ENCODE measurements around the gene NXPH1.

The NXPH1 gene
- 0 to 0.18 (median 0) reads per million in 4 experiments for total RNA-seq

- no peak for DNase-seq
Measured at GRCh38 chr7:8433477-8434289, at the start of gene NXPH1. Gene NXPH1, plus strand, starts transcription at chr7:8433609.

DNA sequence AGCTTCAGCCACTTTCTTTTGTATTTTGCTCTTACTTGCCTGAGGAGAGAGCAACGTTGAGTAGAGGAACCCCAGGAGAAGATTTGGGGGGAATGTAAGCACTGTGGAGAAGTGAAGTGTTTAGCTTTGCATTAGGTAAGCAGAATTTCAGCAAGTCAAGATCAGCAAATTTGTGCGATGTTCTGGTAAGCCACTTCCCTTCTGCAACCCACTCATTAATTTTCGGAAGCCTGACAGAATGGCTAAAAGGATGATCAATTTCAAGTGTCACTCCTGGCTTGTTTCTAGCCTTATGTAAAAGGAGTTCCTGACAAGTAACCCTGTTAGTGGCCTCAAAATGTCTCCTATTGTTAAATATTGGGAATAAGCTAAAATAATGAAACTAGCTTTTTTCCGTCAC lies 48.5 kb upstream of the NXPH1 start:
- DNase-seq = no peak

DNA sequence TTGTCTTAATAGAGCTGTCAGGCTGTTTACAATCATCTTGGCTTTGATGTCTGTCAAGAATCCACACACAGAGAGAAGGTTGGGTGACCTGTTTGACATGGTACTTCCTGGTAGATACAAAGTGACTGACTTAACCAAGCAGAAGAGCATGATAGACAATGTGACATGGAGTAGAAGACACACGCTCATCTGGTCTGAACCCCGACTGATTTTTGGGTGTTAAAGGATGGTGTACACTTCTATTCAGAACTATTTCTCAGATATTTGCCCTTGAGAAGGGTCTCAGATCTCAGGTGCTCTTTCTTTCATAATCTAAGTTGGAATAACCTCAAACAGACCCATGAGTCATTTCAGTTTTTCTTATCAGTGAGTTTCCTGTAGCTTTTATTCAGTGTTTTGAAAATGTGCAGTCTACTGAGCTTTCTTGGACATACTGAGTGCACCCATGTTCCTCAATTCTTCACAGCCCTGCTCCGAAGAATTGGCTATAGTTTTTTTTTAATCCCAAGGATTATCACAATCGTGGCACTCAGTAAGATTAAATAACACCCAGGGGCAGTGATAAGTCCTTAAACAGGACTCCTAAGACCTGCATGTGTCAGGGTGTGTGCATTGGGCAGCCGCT lies 46.4 kb upstream of the NXPH1 start:
- DNase-seq = no peak

DNA sequence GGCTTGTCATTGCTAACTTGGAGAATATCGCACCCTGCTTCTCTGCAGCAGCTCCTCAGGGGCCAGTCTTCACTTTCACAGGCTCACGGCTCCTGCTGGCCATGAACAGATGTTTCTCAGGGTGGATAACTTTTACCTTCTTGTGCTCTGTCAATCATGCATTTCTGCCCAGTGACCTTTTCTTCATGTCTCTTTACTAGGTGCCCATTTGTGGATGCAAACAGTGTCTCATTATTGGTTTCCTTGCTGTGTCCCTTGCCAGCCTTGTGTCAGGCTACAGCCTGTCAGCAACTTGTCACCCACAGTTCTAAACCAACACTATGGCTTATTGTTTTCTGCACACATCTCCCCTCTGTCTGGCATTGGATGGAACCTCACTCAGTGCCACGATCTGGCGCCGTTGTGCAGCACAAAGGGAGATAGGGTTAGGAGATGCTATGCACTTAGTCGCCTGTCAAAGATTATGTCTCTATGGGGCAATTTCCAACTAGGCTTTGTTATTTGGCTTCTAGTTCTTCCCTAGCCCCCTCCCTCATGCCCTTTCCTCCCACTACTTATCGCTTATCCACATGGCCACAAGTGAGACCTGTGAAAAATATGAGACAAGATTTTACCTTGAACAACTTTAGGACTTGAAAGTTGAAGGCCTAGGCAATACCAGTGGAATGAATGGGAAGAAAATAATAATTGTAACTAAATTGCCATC lies 45.7 kb upstream of the NXPH1 start:
- no peak for DNase-seq

GRCh38 chr7:8388257-8388625 lies 45.2 kb upstream of the NXPH1 start:
- DNase-seq = no peak

DNA sequence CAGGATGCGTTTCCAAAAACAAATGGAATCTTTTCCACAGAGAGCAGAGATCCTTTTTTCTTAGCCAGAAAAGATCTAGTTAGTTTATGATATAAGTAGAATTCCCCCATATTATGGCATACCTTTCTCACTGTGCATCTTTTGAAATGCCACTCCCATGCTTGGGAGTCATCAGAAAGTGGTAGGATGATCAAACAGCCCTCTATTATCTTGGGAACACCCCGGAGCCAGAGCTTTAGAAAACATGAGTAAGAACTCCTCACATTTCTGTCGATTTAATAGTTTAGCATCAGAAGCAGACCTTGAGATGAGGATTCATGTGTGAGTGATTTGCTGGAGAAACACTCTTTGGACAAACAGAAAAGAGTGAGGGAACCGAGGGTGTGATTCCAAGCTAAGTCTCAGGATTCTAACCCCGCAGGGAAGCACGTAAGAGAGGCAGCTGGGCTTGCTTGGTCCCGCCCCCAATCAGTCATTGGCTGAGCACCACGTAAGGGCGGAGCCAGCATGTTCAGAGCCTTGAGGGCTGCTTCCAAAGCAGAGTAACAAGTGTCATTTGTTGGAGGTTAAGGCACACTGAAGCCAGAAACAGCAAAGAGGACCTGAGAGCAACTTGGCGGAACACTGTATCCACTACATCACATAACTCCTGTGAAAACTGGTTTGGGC lies 43.7 kb upstream of the NXPH1 start:
- DNase-seq = no peak

GRCh38 chr7:8390262-8390626 lies 43.2 kb upstream of the NXPH1 start:
- DNase-seq = no peak

DNA sequence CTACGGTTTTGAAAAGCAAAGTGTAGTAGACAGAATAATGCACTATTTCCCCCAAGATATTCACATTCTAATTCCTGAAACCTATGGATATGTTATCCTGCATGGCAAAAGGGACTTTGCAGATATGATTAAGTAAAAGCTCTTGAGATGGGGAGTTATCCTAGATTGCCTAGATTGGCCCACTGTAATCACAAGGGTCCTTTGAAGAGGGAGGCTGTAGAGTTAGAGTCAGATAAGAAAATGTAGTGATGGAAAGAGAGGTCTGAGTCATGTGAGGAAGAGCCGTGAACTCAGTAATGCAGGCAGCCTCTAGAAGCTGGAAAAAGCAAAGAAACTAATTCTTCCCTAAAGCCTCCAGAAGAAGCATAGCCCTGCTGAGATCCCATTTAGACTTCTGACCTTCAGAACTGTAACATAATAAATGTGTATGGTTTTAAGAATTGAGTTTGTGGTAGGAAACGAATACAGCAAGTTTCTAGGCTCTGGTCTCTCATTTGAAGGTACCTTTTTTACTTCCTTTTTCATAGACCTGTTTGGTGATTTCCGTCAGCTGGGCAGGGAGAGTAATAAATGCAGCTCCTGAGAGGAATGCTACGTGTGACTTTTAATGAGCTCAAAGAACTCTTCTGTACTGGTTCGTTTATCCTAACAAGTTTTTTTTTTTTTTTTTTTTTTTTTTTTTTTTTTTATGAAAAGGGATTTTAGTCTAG lies 41.9 kb upstream of the NXPH1 start:
- DNase-seq = no peak

DNA sequence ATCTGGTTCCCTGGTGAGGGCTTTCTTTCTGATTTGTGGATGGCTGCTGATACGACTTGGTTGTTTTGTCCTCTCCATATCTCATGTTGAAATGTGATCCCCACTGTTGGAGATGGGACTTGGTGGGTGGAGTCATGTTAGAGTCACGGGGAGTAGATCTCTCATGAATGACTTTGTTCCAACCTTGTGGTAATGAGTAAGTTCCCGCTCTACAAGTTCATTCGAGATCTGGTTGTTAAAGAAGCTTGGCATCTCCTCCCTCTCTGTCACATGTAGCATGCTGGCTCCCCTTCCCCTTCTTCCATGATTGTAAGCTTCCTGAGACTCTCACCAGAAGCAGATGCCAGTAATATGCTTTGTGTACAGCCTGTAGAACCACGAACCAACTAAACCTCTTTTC lies 37.1 kb upstream of the NXPH1 start:
- DNase-seq = no peak

DNA sequence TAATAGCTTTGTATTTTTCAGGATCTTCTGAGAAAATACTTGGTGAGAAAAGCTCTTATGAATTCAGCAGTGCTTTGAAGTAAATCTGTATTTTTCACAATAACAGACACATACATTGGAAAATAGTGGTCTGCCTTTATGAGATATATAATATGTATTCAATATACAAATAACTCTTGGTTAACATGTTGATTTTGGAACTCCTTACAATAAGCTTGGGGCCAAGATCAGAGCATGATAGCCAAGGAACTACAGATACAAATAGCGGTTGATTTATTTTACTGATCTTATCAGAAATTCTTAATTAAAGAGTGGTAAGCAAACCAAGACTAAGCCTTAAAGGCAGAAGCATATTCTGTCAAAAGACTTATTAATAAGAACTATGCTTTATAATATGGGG lies 24.5 kb upstream of the NXPH1 start:
- no peak for DNase-seq

- no peak for DNase-seq
Measured at GRCh38 chr7:8411103-8411502, 22.3 kb upstream of the NXPH1 start.

- DNase-seq = no peak
Measured at GRCh38 chr7:8413600-8413999, 19.8 kb upstream of the NXPH1 start.

DNA sequence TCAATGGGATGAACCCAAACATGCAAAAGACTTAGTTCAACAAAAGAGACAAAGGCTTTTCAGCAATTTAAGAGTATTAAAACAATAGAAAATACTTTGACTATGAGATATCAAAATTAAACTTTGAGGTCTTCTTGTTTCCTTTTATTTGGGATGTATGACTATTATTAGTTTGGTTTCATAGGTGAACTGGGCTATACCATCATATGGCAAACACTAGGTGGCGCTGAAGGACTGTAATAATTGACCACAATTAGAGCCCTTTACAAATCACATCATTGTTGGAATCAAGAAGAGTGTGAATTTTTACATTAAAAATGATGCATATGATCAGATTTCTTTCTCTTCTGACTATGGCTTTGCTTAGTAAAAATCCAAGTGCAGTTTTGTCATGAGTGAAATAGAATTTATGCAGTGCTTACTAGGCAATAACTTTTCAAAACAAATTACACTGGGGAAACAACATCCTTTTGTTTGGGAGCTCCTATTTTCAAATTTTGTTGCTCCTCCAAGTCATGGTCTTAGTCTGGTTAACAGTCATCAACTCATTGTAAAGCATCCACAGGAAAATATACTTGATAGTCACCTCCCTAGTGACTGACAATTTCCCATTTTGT lies 14.7 kb upstream of the NXPH1 start:
- peak; percentile 6 for DNase-seq

GRCh38 chr7:8422177-8422576 lies 11.2 kb upstream of the NXPH1 start:
- DNase-seq = no peak

DNA sequence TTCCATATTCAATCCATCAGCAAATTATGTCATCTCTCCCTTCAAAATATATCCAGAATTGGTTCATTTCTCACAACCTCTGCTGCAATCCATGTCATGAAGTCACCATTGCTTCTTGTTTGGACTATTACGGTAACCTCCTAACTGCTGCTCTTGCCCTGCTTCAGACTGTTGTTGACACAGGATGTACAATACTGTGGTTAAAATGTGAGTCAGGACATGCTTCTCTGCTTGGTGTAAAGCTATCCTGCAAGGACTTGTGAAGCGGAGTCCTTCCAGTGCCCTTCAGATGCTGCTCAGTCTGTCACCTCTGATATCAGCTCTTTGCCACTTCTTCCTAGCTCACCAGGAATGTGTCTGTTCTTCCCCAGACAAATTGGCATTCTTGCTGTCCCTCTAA lies 10.4 kb upstream of the NXPH1 start:
- DNase-seq = no peak

DNA sequence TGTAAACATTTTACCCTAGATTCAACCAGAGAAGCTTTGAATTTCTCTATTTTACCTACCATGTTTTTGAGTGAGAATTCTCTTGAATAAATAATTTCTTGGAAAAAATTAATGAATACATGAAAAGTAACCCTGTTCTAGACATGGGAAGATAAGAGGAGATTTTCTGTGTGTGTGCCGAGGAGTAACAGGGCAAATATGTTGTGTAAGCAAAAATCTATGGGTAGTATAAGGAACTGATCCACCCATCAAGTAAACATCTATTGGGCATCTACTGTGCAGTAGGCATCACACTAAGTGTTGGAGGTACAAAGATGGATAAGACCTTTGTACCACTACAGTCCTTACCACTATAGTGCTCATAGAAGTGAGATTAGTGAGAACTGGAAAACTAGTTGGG lies 8.2 kb upstream of the NXPH1 start:
- DNase-seq = no peak

DNA sequence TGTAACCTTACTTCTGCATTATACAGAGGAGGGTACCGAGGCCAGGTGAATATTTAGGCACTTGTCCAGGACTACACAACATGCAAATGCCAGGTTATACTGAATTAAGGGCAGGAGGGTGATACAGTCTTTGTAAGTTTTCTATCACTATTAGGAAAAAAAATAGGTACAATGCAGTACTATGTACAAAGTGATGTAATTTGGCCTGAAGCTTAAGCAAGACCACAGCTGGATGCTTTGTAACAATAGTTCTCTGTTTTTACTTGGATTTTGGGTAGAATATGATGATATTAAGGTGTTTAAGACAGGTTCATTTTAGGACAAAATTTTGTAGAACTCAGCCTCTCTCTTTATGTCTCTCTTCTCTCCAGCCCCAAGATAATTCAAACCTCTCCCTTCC lies 2.8 kb upstream of the NXPH1 start:
- no peak for DNase-seq

GRCh38 chr7:8434290-8435002 lies 1.0 kb downstream of the NXPH1 start:
- no peak for DNase-seq

DNA sequence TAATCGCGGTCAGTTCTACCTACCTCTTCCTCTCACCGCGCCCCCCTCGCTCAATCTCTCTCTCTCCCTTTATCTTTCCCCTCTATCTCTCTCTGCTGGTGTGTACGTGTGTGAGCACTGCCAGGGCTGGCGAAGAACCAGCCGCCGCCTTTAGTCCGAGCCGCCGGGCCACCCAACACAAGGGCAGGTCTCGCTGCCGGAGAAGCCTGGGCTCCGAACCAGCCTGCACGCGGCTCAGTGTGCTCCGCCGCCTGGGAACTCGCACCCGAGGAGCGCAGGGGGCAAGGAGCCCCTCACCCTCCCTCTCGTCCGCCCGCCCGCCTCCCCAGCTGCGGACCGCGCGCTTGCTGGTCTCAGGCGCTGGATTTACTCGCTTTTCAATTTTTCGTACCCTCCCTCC lies 1.7 kb downstream of the NXPH1 start:
- no peak for DNase-seq

DNA sequence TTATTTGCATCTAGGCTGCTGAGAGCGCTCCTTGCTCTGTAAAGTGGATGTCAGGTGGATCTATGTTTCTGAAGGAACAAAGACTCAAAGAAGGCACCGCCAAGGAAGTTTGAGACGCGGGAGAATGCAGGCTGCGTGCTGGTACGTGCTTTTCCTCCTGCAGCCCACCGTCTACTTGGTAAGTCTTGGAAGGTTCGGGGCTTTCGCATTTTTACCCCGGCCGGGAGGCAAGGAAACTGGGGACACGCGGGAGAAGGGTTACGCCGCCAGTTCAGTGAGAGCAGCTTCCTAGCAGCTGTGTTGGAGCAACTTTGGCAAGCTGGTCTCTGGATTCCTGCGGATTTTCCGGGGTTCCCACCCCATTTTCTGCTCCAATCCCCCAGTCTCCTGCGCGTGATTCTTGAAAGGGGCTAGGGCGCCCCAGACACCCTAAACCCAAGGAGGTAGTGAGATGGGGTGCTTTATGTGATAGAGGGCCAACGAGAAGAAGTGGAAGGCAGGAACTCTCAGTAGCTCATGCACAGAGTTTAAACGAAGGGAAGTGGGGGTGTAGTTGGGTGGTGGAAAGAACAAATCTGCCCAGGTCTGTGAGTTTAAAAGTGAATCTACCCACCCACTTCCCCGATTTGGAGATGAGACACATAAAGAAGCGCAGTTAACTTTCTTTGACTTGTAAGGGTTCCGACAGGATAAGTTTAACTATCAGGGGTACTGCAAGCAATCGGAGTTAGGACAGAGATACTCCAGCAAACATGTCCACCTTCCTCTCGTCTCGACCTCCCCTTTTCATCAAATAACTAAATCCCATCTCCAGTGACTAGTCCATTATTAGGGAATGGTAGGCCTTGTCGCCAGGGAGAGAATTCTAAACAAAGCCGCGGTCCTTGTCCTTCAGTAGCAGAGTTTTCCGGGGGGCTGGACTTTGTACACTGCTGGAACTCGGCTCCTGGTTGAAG lies 2.5 kb downstream of the NXPH1 start:
- DNase-seq = no peak

- DNase-seq = no peak
Measured at GRCh38 chr7:8436965-8437364, 3.6 kb downstream of the NXPH1 start.
